Effector CD8-positive, alpha-beta T cell (primary cell): ENCODE measurements around the gene DNAJB11.

Experiments used
- DNase-seq: peaks from one replicate; lab custom pipeline; 2025; lab: John Stamatoyannopoulos, UW

The DNAJB11 gene

GRCh38 chr3:186596568-186597287 lies 26.2 kb downstream of the DNAJB11 start:
- no peak for DNase-seq

GRCh38 chr3:186598108-186598784 lies 27.7 kb downstream of the DNAJB11 start:
- DNase-seq = no peak

GRCh38 chr3:186598794-186599141 lies 28.2 kb downstream of the DNAJB11 start:
- DNase-seq = no peak

- no peak for DNase-seq
These were observed 28.7 kb downstream of the DNAJB11 start for GRCh38 chr3:186599142-186599784.

- DNase-seq = no peak
These were observed 29.3 kb downstream of the DNAJB11 start for GRCh38 chr3:186599785-186600166.

GRCh38 chr3:186600896-186601295 lies 30.4 kb downstream of the DNAJB11 start:
- DNase-seq = no peak

- DNase-seq = no peak
These were observed 32.6 kb downstream of the DNAJB11 start for GRCh38 chr3:186603159-186603558.

GRCh38 chr3:186605078-186605477 lies 34.6 kb downstream of the DNAJB11 start:
- DNase-seq = no peak

- no peak for DNase-seq
These were observed 35.3 kb downstream of the DNAJB11 start for GRCh38 chr3:186605561-186606545.

GRCh38 chr3:186608624-186609215 lies 38.2 kb downstream of the DNAJB11 start:
- no peak for DNase-seq

GRCh38 chr3:186609247-186609868 lies 38.8 kb downstream of the DNAJB11 start:
- no peak for DNase-seq

- no peak for DNase-seq
These were observed 41.5 kb downstream of the DNAJB11 start for GRCh38 chr3:186612065-186612464.

- DNase-seq = no peak
These were observed 42.5 kb downstream of the DNAJB11 start, which contains the start of gene AHSG for GRCh38 chr3:186612721-186613636. Gene AHSG, plus strand, starts transcription at chr3:186613060. Its CDS starts 82 bp downstream, at chr3:186613142.

- no peak for DNase-seq
These were observed 43.2 kb downstream of the DNAJB11 start for GRCh38 chr3:186613637-186614265.

GRCh38 chr3:186614266-186614596 lies 43.7 kb downstream of the DNAJB11 start:
- DNase-seq = no peak

GRCh38 chr3:186614597-186615483 lies 44.3 kb downstream of the DNAJB11 start:
- peak; percentile 55 for DNase-seq

- DNase-seq = no peak
These were observed 45.7 kb downstream of the DNAJB11 start for GRCh38 chr3:186616299-186616617.
